Stimulated activated CD8-positive, alpha-beta memory T cell treated with anti-CD3 and anti-CD28 coated beads, Interleukin-7, amount 100 ng/mL, for 48 hours (primary cell): ENCODE measurements around the gene FAM117A.
"Not testable (repeated sequence)": the region's sequence is repeated elsewhere in the genome, so short reads cannot be mapped to it uniquely, and the experiment has no call there.

Experiments
- DNase-seq, 2 donors: peaks; one replicate each; pipeline ENCODE4 v3.0.0-alpha.2; 2020; ENCODE audit warnings: low read depth in 1 of 2; ENCODE audit errors: extremely low read depth in 1 of 2

The FAM117A gene

DNA sequence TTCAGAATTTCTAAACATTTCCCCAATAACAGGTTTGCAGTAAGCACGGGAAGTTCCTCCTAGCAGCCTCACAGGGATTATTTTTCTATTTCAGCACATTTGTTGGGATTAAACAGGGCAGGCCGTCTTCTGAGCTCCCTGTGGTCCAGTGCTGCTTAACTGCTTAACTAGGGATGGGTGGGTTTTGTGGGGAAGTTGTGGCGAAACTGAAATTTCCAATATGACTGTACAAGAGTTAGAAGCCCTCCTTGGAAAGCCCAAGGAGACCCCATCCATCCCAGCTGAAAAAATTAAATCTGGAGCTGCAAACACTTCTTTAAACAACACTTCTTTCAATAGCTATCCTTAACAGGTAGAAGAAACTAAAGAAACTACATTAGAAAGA lies 22.2 kb downstream of the FAM117A start:
- DNase-seq, result no peak

GRCh38 chr17:49741009-49741691 lies 22.8 kb downstream of the FAM117A start:
- no peak for DNase-seq

- DNase-seq, result peak; percentile 59 to 82
Observed at GRCh38 chr17:49739641-49740271, 24.2 kb downstream of the FAM117A start.

GRCh38 chr17:49738456-49739163 lies 25.3 kb downstream of the FAM117A start:
- no peak for DNase-seq

DNA sequence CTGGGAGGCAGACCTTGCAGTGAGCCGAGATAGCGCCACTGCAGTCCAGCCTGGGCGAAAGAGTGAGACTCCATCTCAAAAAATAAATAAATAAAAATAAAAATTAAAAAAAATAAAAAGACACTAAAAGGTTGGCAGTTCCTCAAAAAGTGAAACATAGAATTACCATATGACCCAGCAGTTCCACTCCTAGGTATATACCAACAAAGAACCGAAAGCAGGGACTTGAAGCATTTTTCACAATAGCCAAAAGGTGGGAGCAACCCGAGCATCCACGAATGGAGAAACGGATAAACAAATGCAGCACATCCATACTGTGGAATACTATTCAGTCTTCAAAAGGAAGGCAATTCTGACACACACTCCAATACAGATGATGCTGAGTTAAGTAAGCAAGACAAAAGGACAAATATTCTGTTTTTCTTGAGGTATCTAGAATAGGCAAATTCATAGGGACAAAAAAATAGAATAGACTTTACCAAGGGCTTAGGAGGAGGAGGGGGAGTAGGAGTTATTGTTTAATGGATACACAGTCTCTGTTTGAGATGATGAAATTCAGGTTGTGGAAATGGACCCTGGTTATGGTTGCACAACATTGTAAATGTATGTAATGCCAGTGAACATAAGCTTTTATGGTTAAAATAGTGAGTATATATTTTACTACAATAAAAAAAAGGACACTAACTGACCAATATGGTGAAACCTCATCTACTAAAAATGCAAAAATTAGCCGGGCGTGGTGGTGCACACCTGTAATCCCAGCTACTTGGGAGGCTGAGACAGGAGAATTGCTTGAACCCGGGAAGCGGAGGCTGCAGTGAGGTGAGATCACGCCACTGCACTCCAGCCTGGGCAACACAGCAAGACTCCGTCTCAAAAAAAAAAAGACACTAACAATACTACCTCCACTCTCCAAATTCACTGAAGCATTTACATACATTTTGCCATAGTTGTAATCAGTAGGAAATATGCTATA lies 29.1 kb downstream of the FAM117A start:
- no peak for DNase-seq

- no peak for DNase-seq
Observed at GRCh38 chr17:49731435-49731831, 32.5 kb downstream of the FAM117A start.

DNA sequence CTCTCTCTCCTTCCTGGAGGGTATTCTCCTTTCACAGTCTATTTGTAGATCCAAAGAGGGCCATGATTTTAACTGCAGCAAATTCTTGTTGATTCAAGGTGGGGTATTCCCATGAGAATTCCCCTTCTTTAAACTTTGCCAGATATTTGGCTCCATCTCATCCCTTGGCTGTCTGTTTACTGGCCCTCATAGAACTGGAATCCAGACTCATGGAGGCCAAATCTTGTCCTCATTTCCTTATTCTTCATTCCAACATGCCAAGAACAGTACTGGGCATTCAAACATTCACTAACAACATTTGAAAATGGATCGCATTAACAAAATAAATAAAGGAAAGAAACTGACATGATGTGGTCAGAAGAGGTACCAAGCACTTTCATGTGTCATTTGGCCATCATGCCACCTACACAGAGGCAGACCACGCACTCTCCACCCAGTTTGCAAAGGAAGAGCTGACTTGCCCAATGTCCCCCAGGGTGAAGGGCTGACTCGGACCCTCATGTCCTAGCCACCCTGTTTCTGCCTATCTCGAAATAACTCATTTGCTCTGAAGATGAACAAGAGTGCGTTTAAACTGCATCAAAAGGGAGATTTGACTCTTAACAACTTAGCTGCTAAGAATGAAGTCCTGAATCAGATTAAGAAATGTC lies 33.0 kb downstream of the FAM117A start:
- DNase-seq, result no peak

DNA sequence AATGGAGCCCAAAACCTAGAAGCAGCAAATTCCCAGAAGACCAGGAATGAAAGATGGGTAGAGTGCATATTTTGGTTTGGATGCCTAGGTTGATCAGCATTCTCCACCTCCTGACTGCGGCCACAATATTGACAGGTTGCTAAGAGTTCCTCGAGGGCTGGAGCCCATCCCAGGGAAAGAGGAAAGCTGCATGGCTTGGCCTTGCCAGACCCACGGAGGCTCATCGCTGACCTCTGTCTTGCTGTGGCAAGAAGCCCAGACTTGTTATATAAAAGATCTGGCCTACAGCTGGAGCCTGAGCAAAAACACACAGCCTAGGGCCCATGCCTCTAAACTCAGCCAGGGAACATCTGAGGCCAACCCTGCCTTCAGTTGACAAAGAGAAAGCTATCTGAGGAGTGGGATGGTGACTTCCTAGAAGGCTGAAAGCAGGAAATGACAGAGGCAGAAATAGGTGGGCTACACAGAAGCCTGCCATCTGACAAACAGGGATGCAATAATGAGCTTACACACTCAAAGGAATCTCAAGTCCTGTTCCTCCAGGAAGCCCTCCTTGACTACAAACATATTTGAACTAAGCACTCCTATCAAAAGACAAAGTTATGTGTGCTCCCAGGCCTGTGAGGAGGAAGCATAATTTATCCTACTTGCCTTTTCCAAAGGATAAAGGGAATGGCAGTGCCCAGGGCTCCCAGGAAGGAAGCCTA lies 33.7 kb downstream of the FAM117A start:
- no peak for DNase-seq

- DNase-seq, result no peak
Observed at GRCh38 chr17:49729069-49729468, 34.9 kb downstream of the FAM117A start.

DNA sequence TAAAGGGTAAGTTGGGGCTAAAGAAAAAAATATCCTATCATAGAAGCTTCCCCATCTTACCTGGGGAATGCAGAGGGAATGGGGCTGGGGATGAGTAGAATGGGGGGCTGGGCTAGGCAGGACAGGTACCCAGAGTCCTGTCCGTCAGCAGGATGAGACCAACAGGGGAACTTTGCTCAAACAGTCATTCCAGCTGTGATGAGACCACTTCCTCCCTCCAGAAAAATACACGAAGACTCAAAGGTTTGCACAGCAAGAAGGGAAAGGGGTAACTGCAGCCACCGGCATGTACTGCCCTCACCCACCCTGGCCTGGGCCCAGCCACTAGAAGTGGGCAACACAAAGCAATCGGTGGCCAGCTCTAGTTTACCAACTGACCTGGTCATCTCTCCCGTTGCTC lies 35.5 kb downstream of the FAM117A start:
- no peak for DNase-seq

DNA sequence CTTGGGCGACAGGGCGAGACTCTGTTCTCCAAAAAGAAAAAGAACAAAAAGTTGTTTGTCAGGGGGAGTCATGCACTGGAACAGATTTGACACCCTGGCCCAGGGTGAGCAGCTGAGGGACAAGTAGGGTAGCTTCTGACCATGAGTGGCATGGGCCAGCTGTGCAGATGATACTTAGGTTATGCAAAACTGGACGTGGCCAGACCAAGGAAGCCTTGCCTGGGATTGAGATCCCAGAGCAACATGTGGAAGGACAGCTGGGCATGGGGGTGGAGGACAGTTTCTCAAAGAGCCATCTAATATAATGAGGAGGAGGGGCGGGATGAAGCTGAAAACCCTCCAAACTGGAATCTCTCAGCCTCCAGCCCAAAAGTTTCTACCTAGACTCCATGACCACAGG lies 36.6 kb downstream of the FAM117A start:
- no peak for DNase-seq

DNA sequence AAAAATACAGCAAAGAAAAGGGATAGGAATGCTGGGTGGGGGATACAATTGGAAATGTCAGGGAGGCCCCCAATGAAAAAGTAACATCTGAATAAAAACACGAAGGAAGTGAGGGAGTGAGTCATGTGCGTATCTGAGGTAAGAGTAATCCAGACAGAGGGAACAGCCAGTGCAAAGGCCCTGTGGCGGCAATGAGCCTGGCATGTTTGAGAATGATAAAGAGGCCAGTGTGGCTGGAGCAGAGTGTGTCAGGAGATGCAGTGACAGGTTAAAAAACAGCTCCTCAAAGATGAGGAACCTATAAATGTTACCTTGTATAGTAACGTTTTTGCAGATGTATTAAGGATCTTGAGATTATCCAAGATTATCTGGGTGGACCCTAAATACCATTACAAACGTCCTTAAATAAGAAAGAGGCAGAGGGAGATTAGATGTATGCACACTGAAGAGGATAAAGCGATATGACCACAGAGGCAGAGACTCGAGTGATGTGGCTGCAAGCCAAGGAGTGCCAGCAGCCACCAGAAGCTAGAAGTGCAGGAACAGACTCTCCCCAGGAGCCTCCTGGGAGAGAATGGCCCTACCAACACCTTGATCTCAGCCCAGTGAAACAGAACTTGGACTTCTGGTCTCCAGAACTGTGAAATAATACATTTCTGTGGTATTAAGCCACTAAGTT lies 38.3 kb downstream of the FAM117A start:
- DNase-seq, result no peak

- not testable (repeated sequence) for DNase-seq
Observed at GRCh38 chr17:49724552-49724951, 39.4 kb downstream of the FAM117A start.

GRCh38 chr17:49723423-49723822 lies 40.5 kb downstream of the FAM117A start:
- DNase-seq, result no peak

- DNase-seq, result no peak
Observed at GRCh38 chr17:49722066-49722465, 41.9 kb downstream of the FAM117A start.

GRCh38 chr17:49717371-49717861 lies 46.5 kb downstream of the FAM117A start:
- DNase-seq, result no peak

DNA sequence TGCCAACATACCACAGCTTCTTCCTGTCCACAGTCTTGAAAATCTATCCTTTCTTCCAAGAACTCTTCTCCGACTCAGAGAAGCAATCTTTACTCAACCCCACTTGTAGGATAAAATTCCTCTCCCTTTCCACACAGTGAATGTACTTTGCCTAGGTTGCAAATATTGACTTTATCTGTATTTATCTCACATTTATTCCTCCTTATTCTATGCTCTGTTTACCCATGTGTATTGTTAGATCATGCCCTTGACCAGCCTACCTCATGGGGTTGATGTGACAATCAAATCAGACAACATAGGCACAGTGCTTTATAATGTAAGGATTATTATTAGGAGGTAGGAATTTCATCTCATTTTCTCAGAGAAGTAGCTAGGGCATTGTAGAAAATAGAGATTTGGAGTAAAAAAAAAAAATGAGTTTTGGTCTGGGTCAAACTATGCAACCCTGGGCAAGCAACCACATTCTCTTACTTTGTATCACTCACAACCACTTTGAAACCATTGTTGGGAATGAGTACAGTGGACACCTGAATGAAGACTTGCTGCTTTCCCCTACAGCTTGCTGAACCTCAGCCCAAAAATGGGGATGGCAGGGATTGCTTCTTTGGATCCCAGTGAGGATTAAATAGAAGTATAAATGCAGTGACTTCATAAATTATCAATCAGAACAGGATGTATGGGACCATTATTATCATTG lies 47.1 kb downstream of the FAM117A start:
- DNase-seq, result no peak

- peak in 1 of 2 donors; percentile 23 for DNase-seq
Observed at GRCh38 chr17:49715717-49716279, 48.1 kb downstream of the FAM117A start.
